ENCODE results near the gene CCDC184.
"Not testable (repeated sequence)": the region's sequence is repeated elsewhere in the genome, so short reads cannot be mapped to it uniquely, and the experiment has no call there.

Gene CCDC184

DNA sequence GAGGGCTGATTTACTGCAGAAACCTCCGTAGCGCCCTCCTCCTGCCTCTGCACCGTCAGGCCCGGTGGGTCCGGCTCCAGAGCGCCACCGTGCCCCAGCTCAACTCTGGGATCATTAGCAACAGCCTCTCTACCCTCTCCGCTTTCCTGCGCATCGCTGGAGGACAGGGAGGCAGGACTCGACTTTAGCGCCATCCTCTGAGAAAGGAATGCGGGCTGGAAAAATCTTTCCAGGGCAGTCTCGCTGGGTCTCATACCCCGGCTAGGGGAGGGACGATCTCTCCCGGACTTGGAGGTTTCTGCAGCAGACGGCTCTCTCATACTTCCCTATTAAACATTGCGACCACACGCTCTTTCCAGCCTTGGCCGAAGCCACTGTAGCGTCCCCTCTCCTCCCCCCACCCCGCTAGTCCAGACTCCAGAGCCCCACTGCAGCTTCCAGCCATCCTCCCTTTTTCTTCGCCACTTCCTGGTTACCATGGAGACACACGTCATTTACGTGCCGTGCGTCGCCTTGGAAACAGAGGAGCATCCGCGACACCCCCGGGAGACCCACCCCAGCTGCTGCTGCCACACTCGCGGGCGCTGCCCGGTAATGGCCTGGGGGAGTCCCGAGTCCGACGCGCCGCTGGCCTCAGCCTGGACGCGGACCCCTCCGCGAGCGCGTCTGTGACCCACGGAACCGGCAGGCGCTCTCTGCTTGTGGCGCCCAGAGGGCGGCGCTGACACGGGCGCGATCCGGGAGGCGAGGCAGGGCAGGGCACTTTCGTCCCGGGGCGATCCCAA, at the start of gene CCDC184:
CCDC184 (plus strand) TSS at position 554 of the 785 bp plus-strand sequence. CDS start 479 bp downstream, outside the sequence.
- Histone ChIP-seq H3K4me1 (ENCODE audit: control insufficient read depth, insufficient read depth, low read length) (peaks cover 8% of the 10 kb centered on the region), H3K9ac (ENCODE audit: low read depth, low read length) (no peak within 1 kb of the TSS), H3K27me3 (ENCODE audit: control insufficient read depth, insufficient read depth, low read length) (peaks cover 70% of the 10 kb centered on the region), H3K4me3 (ENCODE audit: low read depth, low read length) (peak within 1 kb of the TSS; percentile 53), H3K36me3 (ENCODE audit: control insufficient read depth, insufficient read depth, low read length) (no peaks in the 10 kb centered on the region), H3K9me3 (ENCODE audit: control insufficient read depth, insufficient read depth, low read length) (no peaks in the 10 kb centered on the region)

DNA sequence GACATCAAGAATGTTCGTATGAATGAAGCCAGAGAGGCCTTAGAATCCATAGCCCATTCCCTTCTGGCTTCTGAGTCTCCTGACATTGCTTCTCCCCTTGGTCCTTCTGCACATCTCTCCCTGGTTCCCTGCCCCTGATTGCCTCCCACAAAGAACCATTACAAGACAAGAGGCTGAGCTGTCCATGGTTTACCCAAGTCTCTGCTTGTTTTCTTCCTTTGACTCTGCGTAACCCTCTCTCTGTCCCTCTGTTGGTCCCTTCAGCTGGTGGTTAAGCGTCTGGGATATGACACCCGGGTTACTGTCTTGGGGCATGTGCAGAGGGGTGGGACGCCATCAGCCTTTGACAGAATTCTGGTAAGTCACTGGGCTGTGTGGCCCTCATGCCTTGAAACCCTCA, 48.4 kb upstream of the CCDC184 start:
- Histone ChIP-seq H3K27me3 (ENCODE audit: control insufficient read depth, insufficient read depth, low read length) (no peaks in the 10 kb centered on the region), H3K9ac (ENCODE audit: low read depth, low read length) (no peak overlapping the region), H3K9me3 (ENCODE audit: control insufficient read depth, insufficient read depth, low read length) (no peaks in the 10 kb centered on the region), H3K36me3 (ENCODE audit: control insufficient read depth, insufficient read depth, low read length) (peaks cover 55% of the 10 kb centered on the region), H3K4me3 (ENCODE audit: low read depth, low read length) (no peak overlapping the region), H3K4me1 (ENCODE audit: control insufficient read depth, insufficient read depth, low read length) (no peaks in the 10 kb centered on the region)

DNA sequence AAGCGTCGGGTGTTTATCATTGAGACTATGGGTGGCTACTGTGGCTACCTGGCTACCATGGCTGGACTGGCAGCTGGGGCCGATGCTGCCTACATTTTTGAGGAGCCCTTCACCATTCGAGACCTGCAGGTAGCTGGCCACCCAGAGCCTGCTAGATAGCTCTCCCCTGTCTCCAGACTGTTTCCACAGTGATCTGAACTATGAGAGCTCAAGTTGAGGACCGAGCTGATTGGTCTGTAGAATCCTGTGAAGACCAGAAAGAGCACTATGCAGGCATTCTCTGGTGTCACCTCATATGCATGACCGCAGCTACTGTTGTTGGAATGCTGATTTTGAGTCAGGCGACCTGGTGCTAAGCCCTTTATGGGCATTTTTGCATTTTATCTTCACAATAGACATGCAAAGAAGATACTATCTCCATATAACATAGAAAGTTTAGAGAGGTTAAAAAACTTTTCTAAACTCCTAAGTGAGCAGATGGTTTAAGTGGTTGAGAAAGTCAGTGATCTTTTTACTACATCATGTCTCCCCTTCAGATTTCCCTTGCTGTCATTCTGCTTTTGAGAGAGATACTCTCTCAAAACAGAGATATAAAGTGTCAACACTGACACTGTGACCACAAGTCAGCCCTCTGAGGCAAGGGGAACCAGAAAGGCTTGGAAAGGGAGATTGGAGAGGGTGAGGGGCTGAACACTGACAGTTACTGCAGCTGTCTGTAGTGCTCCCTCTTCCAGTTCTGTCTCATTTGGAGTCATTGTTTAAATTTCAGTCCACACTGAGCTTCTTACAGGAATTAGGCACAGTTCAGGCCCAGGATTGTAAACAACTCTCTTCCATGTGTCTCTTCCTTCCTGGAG, 40.4 kb upstream of the CCDC184 start:
- H3K27me3 ChIP-seq (ENCODE audit: control insufficient read depth, insufficient read depth, low read length): no peaks in the 10 kb centered on the region
- H3K36me3 ChIP-seq (ENCODE audit: control insufficient read depth, insufficient read depth, low read length): peaks cover 38% of the 10 kb centered on the region
- peak overlapping the region; percentile 24 for H3K9ac ChIP-seq (ENCODE audit: low read depth, low read length)
- H3K9me3 ChIP-seq (ENCODE audit: control insufficient read depth, insufficient read depth, low read length): no peaks in the 10 kb centered on the region
- no peak overlapping the region for H3K4me3 ChIP-seq (ENCODE audit: low read depth, low read length)
- peaks cover 15% of the 10 kb centered on the region for H3K4me1 ChIP-seq (ENCODE audit: control insufficient read depth, insufficient read depth, low read length)

DNA sequence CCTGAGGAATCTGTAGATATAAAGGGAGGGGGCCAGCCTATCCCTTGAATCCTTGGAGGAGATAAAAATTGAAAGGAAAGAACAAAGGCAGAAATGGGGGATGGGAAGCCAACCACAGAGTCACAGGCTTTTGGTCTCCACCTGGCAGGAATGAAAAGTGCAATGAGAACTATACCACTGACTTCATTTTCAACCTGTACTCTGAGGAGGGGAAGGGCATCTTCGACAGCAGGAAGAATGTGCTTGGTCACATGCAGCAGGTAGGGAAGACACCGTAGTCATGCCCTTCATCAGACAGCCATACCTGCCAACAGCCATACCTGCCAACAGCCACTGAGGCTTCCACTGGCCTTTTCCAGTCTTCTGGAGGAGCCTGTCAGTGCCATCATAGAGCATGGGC, 39.5 kb upstream of the CCDC184 start:
- H3K4me3 ChIP-seq (ENCODE audit: low read depth, low read length): no peak overlapping the region
- H3K27me3 ChIP-seq (ENCODE audit: control insufficient read depth, insufficient read depth, low read length): no peaks in the 10 kb centered on the region
- peaks cover 15% of the 10 kb centered on the region for H3K4me1 ChIP-seq (ENCODE audit: control insufficient read depth, insufficient read depth, low read length)
- H3K36me3 ChIP-seq (ENCODE audit: control insufficient read depth, insufficient read depth, low read length): peaks cover 38% of the 10 kb centered on the region
- no peaks in the 10 kb centered on the region for H3K9me3 ChIP-seq (ENCODE audit: control insufficient read depth, insufficient read depth, low read length)
- H3K9ac ChIP-seq (ENCODE audit: low read depth, low read length): no peak overlapping the region

DNA sequence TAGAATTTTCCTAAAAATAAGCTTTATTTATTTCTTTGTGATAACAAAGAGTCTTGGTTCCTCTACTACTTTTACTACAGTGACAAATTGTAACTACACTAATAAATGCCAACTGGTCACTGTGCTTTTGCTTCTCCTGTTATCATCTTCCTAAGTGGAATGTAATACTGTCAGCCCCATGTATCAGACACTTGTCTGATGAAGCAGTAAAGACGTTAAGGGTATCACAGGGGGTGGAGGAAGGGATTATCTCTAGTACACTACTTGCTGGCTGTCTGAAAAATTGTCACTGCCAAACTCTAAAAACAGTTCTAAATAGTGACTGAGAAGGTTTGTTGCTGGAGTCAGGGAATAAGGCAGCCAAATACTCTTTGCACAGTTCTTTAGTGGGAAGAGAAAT, 37.5 kb upstream of the CCDC184 start:
- no peaks in the 10 kb centered on the region for H3K27me3 ChIP-seq (ENCODE audit: control insufficient read depth, insufficient read depth, low read length)
- no peak overlapping the region for H3K9ac ChIP-seq (ENCODE audit: low read depth, low read length)
- H3K4me3 ChIP-seq (ENCODE audit: low read depth, low read length): no peak overlapping the region
- peaks cover 15% of the 10 kb centered on the region for H3K4me1 ChIP-seq (ENCODE audit: control insufficient read depth, insufficient read depth, low read length)
- no peaks in the 10 kb centered on the region for H3K9me3 ChIP-seq (ENCODE audit: control insufficient read depth, insufficient read depth, low read length)
- H3K36me3 ChIP-seq (ENCODE audit: control insufficient read depth, insufficient read depth, low read length): peaks cover 28% of the 10 kb centered on the region

DNA sequence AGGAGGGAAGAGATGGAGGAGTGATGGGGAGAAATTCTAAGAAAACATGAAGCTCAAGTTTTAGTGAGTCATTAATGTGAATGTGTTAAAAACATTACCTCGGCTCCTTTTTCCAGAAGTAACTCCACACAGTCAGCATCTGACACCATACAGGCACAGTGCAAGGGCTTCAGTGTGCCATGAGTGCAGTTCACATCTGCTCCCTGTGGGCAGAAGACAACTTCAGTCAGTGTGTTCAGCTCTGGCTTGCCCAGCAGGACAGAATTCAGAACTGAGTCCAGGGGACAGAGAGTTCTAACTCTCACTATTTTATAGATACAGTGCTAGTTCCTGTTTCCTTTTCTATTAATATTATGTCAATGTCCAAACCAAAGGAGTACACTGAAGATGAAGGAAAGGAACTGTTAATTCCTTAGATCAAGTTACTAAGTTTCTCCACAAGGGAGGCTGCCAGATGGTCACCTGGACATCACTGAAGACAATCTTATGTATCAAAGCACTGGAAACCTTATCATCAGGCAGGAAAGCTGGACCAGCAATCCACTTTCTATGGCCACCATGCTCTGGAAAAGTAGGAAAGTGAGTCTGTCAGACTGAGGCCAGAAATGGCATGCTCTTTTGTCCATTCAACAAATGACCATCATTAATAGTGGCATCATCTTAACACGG, 32.2 kb upstream of the CCDC184 start:
- Histone ChIP-seq H3K9me3 (ENCODE audit: control insufficient read depth, insufficient read depth, low read length) (no peaks in the 10 kb centered on the region), H3K4me1 (ENCODE audit: control insufficient read depth, insufficient read depth, low read length) (no peaks in the 10 kb centered on the region), H3K27me3 (ENCODE audit: control insufficient read depth, insufficient read depth, low read length) (no peaks in the 10 kb centered on the region), H3K4me3 (ENCODE audit: low read depth, low read length) (no peak overlapping the region), H3K36me3 (ENCODE audit: control insufficient read depth, insufficient read depth, low read length) (peaks cover 7% of the 10 kb centered on the region), H3K9ac (ENCODE audit: low read depth, low read length) (no peak overlapping the region)

DNA sequence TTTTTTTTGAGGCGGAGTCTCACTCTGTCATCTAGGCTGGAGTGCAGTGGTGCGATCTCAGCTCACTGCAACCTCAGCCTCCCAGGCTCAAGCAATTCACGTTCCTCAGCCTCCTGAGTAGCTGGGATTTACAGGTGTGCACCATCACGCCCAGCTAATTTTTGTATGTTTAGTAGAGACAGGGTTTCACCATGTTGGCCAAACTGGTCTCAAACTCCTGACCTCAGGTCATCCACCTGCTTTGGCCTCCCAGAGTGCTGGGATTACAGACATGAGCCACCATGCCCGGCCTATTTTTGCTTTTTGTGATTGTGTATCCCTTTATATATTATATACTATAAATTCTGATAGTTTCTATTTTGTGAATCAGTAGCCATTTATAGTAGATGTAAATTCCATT, 27.7 kb upstream of the CCDC184 start:
- not testable (repeated sequence) for H3K9me3 ChIP-seq (ENCODE audit: control insufficient read depth, insufficient read depth, low read length); H3K9ac ChIP-seq (ENCODE audit: low read depth, low read length); H3K4me3 ChIP-seq (ENCODE audit: low read depth, low read length); H3K27me3 ChIP-seq (ENCODE audit: control insufficient read depth, insufficient read depth, low read length); H3K36me3 ChIP-seq (ENCODE audit: control insufficient read depth, insufficient read depth, low read length); H3K4me1 ChIP-seq (ENCODE audit: control insufficient read depth, insufficient read depth, low read length)

DNA sequence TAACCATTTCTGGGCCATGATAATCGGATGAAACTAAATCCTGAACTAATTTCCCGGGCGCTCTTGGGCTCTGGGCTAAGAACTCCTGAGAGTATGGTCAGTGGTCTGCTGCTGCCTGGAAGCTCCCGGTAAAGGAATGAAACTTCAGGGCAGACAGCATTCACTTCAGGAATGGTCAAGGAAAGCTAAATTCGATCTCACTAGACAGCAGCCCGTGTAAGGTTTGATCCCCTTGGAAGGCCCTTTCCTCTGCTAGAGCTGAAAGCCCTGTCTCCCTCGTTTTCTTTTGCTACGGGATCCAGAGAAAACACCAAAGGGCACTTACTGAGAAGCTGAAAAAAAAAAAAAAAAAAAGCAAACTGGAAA, 26.8 kb upstream of the CCDC184 start:
- Histone ChIP-seq H3K36me3 (ENCODE audit: control insufficient read depth, insufficient read depth, low read length) (no peaks in the 10 kb centered on the region), H3K4me3 (ENCODE audit: low read depth, low read length) (peak overlapping the region; percentile 98), H3K27me3 (ENCODE audit: control insufficient read depth, insufficient read depth, low read length) (no peaks in the 10 kb centered on the region), H3K4me1 (ENCODE audit: control insufficient read depth, insufficient read depth, low read length) (no peaks in the 10 kb centered on the region), H3K9me3 (ENCODE audit: control insufficient read depth, insufficient read depth, low read length) (no peaks in the 10 kb centered on the region), H3K9ac (ENCODE audit: low read depth, low read length) (no peak overlapping the region)

DNA sequence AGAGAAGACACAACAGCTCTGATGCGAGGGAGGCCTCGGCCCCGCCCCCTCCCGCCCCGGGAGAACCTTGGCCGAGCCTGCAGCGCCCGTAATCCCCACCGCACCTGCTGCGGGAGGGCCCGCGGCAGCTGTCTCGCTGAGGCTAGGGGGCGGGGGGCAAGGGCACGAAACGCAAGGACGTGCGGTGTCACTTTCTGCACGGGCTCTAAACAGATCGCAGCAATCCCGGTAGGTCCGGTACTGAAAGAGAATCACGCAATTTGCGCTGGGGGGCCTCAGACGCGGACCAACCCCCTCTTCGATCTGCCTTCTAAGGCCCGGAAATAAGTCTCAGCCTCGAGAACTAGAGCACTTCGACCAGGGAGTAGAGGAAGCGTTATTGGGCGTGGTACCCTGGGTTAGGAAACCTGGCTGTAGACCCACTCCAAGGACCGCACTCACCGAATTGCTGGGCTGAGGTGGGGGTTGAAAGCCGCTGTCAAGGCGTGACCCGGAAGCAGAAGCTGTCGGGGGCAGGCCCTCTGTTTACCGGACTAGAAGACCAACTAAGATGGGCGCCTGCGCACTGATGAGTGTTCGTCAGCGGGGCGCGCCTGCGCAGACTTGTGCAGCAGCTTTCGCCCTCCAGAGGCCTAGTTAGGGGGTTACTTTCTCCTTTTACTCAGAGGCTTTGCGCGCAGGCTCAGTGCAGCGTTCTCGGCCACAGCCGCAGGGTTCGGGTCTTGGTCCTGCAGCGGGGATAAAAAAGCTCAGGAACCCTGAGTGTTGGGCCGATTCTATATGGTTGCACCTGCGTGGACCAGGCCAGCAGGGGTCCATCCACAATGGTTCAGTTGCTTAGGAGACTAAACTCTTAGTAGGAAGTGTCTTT, 26.2 kb upstream of the CCDC184 start, which contains the start of gene ASB8:
ASB8 (minus strand) TSS at position 498 of the 871 bp plus-strand sequence. CDS start 4,019 bp downstream, outside the sequence.
- peak within 1 kb of the TSS; percentile 98 for H3K4me3 ChIP-seq (ENCODE audit: low read depth, low read length)

DNA sequence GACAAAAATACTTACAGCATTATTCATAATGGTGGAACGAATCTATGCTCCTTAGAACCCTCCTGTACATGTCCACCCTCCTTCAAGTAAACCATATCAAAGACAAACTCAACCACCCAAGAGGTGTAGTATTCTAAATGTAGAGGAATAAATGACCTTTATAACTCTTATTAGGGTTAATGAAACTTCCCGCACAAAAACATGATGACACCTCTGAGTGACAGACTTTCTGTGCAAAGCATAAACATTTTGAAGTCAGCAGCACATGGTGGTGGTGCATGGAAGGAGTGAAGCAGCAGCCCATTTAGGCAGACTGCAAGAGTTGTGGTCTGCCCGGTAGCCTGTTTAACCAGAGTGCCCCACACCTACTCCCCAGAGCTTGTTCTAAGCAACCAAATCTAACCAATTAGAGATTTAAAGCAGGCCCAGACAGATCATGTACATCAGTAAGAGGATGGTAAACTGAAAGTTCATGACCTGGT, 25.5 kb upstream of the CCDC184 start:
- Histone ChIP-seq H3K27me3 (ENCODE audit: control insufficient read depth, insufficient read depth, low read length) (no peaks in the 10 kb centered on the region), H3K9me3 (ENCODE audit: control insufficient read depth, insufficient read depth, low read length) (no peaks in the 10 kb centered on the region), H3K9ac (ENCODE audit: low read depth, low read length) (peak overlapping the region; percentile 51), H3K4me3 (ENCODE audit: low read depth, low read length) (peak overlapping the region; percentile 98), H3K36me3 (ENCODE audit: control insufficient read depth, insufficient read depth, low read length) (no peaks in the 10 kb centered on the region), H3K4me1 (ENCODE audit: control insufficient read depth, insufficient read depth, low read length) (no peaks in the 10 kb centered on the region)

More for the DNA sequence above, 26.2 kb upstream of the CCDC184 start, which contains the start of gene ASB8:
- Histone ChIP-seq H3K4me1 (ENCODE audit: control insufficient read depth, insufficient read depth, low read length) (no peaks in the 10 kb centered on the region), H3K9ac (ENCODE audit: low read depth, low read length) (peak within 1 kb of the TSS; percentile 51), H3K27me3 (ENCODE audit: control insufficient read depth, insufficient read depth, low read length) (no peaks in the 10 kb centered on the region), H3K36me3 (ENCODE audit: control insufficient read depth, insufficient read depth, low read length) (no peaks in the 10 kb centered on the region), H3K9me3 (ENCODE audit: control insufficient read depth, insufficient read depth, low read length) (no peaks in the 10 kb centered on the region)

DNA sequence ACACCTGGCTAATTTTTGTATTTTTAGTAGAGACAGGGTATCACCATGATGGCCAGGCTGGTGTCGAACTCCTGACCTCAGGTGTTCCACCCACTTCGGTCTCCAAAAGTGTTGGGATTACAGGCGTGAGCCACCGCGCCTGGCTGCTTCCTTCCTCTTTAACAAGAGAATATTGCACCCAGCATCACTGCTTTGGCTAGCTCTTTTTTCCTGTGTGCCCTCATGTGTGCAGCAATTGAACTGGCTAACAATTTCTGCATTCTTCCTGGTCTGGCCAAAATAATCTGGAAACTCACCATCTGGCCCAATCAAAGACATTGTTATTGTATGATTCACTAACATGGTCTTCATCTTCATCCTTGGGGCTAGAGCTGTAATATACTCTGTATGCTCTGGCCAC, 23.4 kb upstream of the CCDC184 start:
- H3K27me3 ChIP-seq (ENCODE audit: control insufficient read depth, insufficient read depth, low read length): no peaks in the 10 kb centered on the region
- H3K4me1 ChIP-seq (ENCODE audit: control insufficient read depth, insufficient read depth, low read length): no peaks in the 10 kb centered on the region
- H3K9me3 ChIP-seq (ENCODE audit: control insufficient read depth, insufficient read depth, low read length): no peaks in the 10 kb centered on the region
- no peak overlapping the region for H3K9ac ChIP-seq (ENCODE audit: low read depth, low read length)
- H3K36me3 ChIP-seq (ENCODE audit: control insufficient read depth, insufficient read depth, low read length): no peaks in the 10 kb centered on the region
- H3K4me3 ChIP-seq (ENCODE audit: low read depth, low read length): no peak overlapping the region
